WTC11 (cell line): ENCODE results near the gene HORMAD1. TPM values are rescaled to one million over a fixed set of nuclear protein-coding genes. Genes with fewer than 3 reads are reported as not detected.
"Not testable (repeated sequence)": the region's sequence is repeated elsewhere in the genome, so short reads cannot be mapped to it uniquely, and the experiment has no call there.

Experiments
- ATAC-seq: fragments of 200-7000 bp; cut with Tn5 transposase; 2 replicates; pipeline ENCODE4 v1.10.0; 2021; ENCODE audit warnings: mild to moderate bottlenecking, moderate library complexity
- Bru-seq: library from RNA; stranded (reverse); fragments of 400-500 nt; gene quantifications from one replicate; lab custom pipeline; 2021; lab: Mats Ljungman, UMichigan
- CTCF ChIA-PET: fragments of 300-600 bp; sonication (Branson Sonifier 250); formaldehyde crosslinking; loops from one replicate; lab custom pipeline; 2021; ENCODE audit warnings: antibody characterized with exemption; lab: Charles Lee
- POLR2A ChIA-PET: fragments of 350-600 bp; sonication (Branson Sonifier 250); formaldehyde crosslinking; loops from one replicate; lab custom pipeline; 2021; ENCODE audit warnings: antibody characterized with exemption; lab: Charles Lee
- DNase-seq: peaks from one replicate; pipeline ENCODE4 v3.0.0; 2021; ENCODE audit warnings: low spot score
- H3K27ac Mint-ChIP-seq: 2 replicates; pipeline ENCODE4 v1.8.0; 2021; ENCODE audit warnings: mixed read lengths
- H3K27me3 Mint-ChIP-seq: 2 replicates; pipeline ENCODE4 v1.8.0; 2021; ENCODE audit warnings: low read depth, mild to moderate bottlenecking, moderate library complexity, mixed read lengths
- H3K36me3 Mint-ChIP-seq: 2 replicates; pipeline ENCODE4 v1.8.0; 2021; ENCODE audit warnings: mixed read lengths
- H3K4me1 Mint-ChIP-seq: 2 replicates; pipeline ENCODE4 v1.8.0; 2022; ENCODE audit warnings: mixed read lengths
- H3K4me3 Mint-ChIP-seq: 2 replicates; pipeline ENCODE4 v1.8.0; 2021; ENCODE audit warnings: mild to moderate bottlenecking, moderate library complexity, mixed read lengths
- H3K9me3 Mint-ChIP-seq: 2 replicates; pipeline ENCODE4 v1.8.0; 2021; ENCODE audit warnings: mixed read lengths
- EMX1 ChIP-seq: fragments of 250-450 bp; sonication (Bioruptor Pico); IDR thresholded peaks from 2 replicates; pipeline ENCODE4 v1.8.0; 2021; ENCODE audit warnings: mild to moderate bottlenecking
- GABPB1 ChIP-seq: sonication (generic); formaldehyde crosslinking; IDR thresholded peaks from 2 replicates; pipeline ENCODE4 v1.8.1; 2023; ENCODE audit warnings: mild to moderate bottlenecking, missing genetic modification reagents
- IRF2 ChIP-seq: sonication (generic); formaldehyde crosslinking; IDR thresholded peaks from 2 replicates; pipeline ENCODE4 v1.8.0; 2022; ENCODE audit warnings: low read depth, missing genetic modification reagents, borderline replicate concordance
- OVOL2 ChIP-seq: fragments of 250-450 bp; sonication (Bioruptor Pico); IDR thresholded peaks from 2 replicates; pipeline ENCODE4 v1.9.0; 2021; ENCODE audit warnings: mild to moderate bottlenecking, borderline replicate concordance
- SP1 ChIP-seq: sonication (generic); formaldehyde crosslinking; conservative IDR thresholded peaks from 2 replicates; pipeline ENCODE4 v1.8.1; 2022; ENCODE audit warnings: missing genetic modification reagents
- TEAD1 ChIP-seq: sonication (generic); formaldehyde crosslinking; IDR thresholded peaks from 2 replicates; pipeline ENCODE4 v1.8.0; 2022; ENCODE audit warnings: mild to moderate bottlenecking, missing genetic modification reagents
- ZNF219 ChIP-seq: sonication (generic); formaldehyde crosslinking; IDR thresholded peaks from 2 replicates; pipeline ENCODE4 v1.8.0; 2023; ENCODE audit warnings: missing genetic modification reagents, mild to moderate bottlenecking, borderline replicate concordance
- long read RNA-seq, 3 experiments: library from RNA in 1 of 3; library from capped mRNA in 1 of 3; library from polyadenylated mRNA in 1 of 3; unstranded in 2 of 3; stranded (forward) in 1 of 3; transcript quantifications; one replicate each; pipeline ENCODE4 v2.0.0, GENCODE V29; 2021
- total RNA-seq: library from RNA; stranded (reverse); gene quantifications from 3 replicates; pipeline ENCODE4 v1.2.3, GENCODE V29; 2021
- TF ChIP-seq, protein P1 (sequence below): fragments of 250-450 bp; sonication (Bioruptor Pico); conservative IDR thresholded peaks from 2 replicates; pipeline ENCODE4 v1.9.0; 2021; ENCODE audit warnings: mild to moderate bottlenecking
- TF ChIP-seq, protein P2 (sequence below): sonication (generic); formaldehyde crosslinking; IDR thresholded peaks from 2 replicates; pipeline ENCODE4 v1.8.0; 2022; ENCODE audit warnings: mild to moderate bottlenecking, missing genetic modification reagents
- TF ChIP-seq, protein P3 (sequence below): sonication (generic); formaldehyde crosslinking; IDR thresholded peaks from 2 replicates; pipeline ENCODE4 v1.8.0; 2022; ENCODE audit warnings: missing genetic modification reagents
- TF ChIP-seq, protein P4 (sequence below): sonication (generic); formaldehyde crosslinking; conservative IDR thresholded peaks from 2 replicates; pipeline ENCODE4 v1.8.1; 2022; ENCODE audit warnings: mild to moderate bottlenecking, missing genetic modification reagents
- TF ChIP-seq, protein P5 (sequence below): sonication (generic); formaldehyde crosslinking; IDR thresholded peaks from 2 replicates; pipeline ENCODE4 v1.8.1; 2022; ENCODE audit warnings: mild to moderate bottlenecking, moderate library complexity, missing genetic modification reagents

HORMAD1 gene, protein sequence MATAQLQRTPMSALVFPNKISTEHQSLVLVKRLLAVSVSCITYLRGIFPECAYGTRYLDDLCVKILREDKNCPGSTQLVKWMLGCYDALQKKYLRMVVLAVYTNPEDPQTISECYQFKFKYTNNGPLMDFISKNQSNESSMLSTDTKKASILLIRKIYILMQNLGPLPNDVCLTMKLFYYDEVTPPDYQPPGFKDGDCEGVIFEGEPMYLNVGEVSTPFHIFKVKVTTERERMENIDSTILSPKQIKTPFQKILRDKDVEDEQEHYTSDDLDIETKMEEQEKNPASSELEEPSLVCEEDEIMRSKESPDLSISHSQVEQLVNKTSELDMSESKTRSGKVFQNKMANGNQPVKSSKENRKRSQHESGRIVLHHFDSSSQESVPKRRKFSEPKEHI
- not detected in 3 replicates for total RNA-seq
- not detected for Bru-seq, nascent RNA
- long read RNA-seq, experiment 1 = 0 reads
- long read RNA-seq, experiment 2 = 0 reads
- long read RNA-seq, experiment 3 = 0 reads

DNA sequence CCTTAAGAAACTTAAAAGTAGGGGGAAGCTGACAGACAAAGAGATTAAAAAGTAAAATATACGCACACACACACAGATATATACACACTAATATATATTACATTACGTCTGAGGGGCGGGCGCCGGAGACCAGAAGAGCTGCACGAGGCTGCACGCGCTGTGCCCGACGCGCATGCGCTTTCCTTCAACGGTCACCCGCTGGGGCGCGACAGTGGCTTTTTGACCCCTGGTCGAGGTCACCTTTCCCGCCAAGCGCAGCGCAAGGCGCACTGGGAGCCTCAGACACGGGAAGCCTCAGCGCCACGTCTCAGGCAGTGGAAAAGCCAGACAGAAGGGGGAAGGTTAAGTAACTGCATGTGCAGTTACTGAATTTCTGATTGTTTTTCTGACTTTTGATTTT, at the start of gene HORMAD1:
TSS of gene HORMAD1 (minus strand) at position 193 of the 400 bp plus-strand sequence. CDS start 1,390 bp downstream, outside the sequence.
- DNase-seq = no peak
- Mint-ChIP-seq H3K9me3 (peaks cover 9% of the 10 kb centered on the region), H3K4me1 (no peaks in the 10 kb centered on the region), H3K27me3 (no peaks in the 10 kb centered on the region), H3K4me3 (no peak within 1 kb of the TSS), H3K36me3 (no peaks in the 10 kb centered on the region), H3K27ac (no peak within 1 kb of the TSS)
- CTCF ChIA-PET = no interaction called here
- no peak for ATAC-seq
- POLR2A ChIA-PET = no interaction called here
- TF ChIP-seq, protein P1, sequence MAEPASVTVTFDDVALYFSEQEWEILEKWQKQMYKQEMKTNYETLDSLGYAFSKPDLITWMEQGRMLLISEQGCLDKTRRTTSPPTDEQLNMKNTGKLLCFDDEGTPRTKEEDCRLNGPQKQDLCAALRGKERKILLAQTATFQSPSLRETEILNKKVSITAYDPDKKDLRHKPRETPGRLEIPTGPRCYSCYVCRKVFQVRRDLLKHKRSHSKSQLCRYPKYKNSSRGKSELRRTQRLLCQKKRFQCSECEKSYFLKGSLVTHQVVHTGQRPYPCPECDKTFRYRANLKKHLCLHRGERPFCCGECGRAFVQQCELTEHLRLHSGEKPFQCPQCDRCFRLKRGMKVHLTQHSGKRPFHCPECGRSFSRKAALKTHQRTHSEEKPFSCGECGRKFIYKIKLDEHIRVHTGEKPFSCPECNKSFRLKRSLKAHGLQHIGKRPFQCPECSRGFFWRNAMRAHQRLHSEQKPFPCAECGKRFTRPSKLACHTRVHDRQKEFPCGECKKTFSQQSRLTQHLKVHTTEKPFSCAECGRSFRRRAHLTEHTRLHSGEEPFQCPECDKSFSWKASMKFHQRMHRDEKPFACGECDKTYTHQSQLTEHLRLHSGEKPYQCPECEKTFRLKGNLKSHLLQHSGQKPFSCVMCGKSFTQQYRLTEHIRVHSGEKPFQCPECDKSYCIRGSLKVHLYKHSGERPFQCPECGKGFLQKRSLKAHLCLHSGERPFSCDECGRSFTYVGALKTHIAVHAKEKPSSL (CRISPR knock-in tag) = no peak
- TF ChIP-seq, protein P2, sequence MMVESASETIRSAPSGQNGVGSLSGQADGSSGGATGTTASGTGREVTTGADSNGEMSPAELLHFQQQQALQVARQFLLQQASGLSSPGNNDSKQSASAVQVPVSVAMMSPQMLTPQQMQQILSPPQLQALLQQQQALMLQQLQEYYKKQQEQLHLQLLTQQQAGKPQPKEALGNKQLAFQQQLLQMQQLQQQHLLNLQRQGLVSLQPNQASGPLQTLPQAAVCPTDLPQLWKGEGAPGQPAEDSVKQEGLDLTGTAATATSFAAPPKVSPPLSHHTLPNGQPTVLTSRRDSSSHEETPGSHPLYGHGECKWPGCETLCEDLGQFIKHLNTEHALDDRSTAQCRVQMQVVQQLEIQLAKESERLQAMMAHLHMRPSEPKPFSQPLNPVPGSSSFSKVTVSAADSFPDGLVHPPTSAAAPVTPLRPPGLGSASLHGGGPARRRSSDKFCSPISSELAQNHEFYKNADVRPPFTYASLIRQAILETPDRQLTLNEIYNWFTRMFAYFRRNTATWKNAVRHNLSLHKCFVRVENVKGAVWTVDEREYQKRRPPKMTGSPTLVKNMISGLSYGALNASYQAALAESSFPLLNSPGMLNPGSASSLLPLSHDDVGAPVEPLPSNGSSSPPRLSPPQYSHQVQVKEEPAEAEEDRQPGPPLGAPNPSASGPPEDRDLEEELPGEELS (CRISPR knock-in tag) = no peak
- TF ChIP-seq SP1 (CRISPR knock-in tag) (no peak), EMX1 (CRISPR knock-in tag) (no peak), IRF2 (CRISPR knock-in tag) (no peak), TEAD1 (CRISPR knock-in tag) (no peak), OVOL2 (no peak), ZNF219 (CRISPR knock-in tag) (no peak)
- TF ChIP-seq, protein P3, sequence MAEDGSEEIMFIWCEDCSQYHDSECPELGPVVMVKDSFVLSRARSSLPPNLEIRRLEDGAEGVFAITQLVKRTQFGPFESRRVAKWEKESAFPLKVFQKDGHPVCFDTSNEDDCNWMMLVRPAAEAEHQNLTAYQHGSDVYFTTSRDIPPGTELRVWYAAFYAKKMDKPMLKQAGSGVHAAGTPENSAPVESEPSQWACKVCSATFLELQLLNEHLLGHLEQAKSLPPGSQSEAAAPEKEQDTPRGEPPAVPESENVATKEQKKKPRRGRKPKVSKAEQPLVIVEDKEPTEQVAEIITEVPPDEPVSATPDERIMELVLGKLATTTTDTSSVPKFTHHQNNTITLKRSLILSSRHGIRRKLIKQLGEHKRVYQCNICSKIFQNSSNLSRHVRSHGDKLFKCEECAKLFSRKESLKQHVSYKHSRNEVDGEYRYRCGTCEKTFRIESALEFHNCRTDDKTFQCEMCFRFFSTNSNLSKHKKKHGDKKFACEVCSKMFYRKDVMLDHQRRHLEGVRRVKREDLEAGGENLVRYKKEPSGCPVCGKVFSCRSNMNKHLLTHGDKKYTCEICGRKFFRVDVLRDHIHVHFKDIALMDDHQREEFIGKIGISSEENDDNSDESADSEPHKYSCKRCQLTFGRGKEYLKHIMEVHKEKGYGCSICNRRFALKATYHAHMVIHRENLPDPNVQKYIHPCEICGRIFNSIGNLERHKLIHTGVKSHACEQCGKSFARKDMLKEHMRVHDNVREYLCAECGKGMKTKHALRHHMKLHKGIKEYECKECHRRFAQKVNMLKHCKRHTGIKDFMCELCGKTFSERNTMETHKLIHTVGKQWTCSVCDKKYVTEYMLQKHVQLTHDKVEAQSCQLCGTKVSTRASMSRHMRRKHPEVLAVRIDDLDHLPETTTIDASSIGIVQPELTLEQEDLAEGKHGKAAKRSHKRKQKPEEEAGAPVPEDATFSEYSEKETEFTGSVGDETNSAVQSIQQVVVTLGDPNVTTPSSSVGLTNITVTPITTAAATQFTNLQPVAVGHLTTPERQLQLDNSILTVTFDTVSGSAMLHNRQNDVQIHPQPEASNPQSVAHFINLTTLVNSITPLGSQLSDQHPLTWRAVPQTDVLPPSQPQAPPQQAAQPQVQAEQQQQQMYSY (CRISPR knock-in tag) = no peak
- TF ChIP-seq, protein P4, sequence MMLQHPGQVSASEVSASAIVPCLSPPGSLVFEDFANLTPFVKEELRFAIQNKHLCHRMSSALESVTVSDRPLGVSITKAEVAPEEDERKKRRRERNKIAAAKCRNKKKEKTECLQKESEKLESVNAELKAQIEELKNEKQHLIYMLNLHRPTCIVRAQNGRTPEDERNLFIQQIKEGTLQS = no peak
- TF ChIP-seq, protein P5, sequence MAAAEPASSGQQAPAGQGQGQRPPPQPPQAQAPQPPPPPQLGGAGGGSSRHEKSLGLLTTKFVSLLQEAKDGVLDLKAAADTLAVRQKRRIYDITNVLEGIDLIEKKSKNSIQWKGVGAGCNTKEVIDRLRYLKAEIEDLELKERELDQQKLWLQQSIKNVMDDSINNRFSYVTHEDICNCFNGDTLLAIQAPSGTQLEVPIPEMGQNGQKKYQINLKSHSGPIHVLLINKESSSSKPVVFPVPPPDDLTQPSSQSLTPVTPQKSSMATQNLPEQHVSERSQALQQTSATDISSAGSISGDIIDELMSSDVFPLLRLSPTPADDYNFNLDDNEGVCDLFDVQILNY (CRISPR knock-in tag) = no peak

DNA sequence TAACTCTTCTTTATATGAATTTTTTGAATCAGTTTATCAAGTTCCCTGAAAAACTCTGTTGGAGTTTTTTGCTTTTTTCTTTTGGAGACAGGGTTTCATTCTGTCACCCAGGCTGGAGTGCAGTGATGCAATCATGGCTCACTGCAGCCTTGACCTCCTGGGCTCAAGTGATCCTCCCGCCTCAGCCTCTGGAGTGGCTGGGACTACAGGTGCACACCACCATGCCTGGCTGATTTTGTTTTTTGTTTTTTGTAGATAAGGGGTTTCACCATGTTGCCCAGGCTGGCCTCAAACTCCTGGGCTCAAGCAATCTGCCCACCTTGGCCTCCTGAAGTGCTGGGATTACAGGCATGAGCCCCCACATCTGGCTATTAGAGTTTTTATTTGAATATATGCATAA, 47.0 kb upstream of the HORMAD1 start:
- POLR2A ChIA-PET, ATAC-seq, H3K27ac Mint-ChIP-seq, H3K27me3 Mint-ChIP-seq, DNase-seq, H3K36me3 Mint-ChIP-seq, H3K4me3 Mint-ChIP-seq, H3K4me1 Mint-ChIP-seq, H3K9me3 Mint-ChIP-seq: not testable (repeated sequence)
- CTCF ChIA-PET = interaction anchor here (2.1 kb wide), 1 partner anchor 46 kb away, joined by 6 read pairs; no protein-coding TSS in a partner anchor
- TF ChIP-seq GABPB1 (CRISPR knock-in tag) = peak; percentile 78

DNA sequence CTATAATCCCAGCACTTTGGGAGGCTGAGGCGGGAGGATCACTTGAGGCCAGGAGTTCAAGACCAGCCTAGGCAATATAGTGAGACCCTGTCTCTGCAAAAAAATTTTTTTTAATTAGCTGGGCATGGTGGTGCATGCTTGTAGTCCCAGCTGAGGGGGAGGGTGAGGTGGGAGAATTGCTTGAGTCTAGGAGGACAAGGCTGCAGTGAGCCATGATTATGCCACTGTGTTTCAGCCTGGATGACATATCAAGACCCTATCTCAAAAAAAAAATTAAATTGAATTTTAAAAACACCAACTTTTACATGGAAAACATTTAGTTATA, 45.2 kb upstream of the HORMAD1 start:
- CTCF ChIA-PET = interaction anchor here (2.1 kb wide), 1 partner anchor 47 kb away, joined by 6 read pairs; no protein-coding TSS in a partner anchor
- H3K27me3 Mint-ChIP-seq, H3K9me3 Mint-ChIP-seq, H3K36me3 Mint-ChIP-seq, H3K4me3 Mint-ChIP-seq, H3K4me1 Mint-ChIP-seq, ATAC-seq, DNase-seq, H3K27ac Mint-ChIP-seq: not testable (repeated sequence)
- POLR2A ChIA-PET = interaction anchor here (1.2 kb wide), 1 partner anchor 18 kb away, joined by 5 read pairs; no protein-coding TSS in a partner anchor
